GM12872 (cell line): ENCODE results near the gene FLCN.

Source experiments
- CTCF ChIP-seq: IDR thresholded peaks from 3 replicates; pipeline ENCODE4 v1.5.1; 2011; ENCODE audit warnings: low read depth, mild to moderate bottlenecking, low read length, moderate library complexity; ENCODE audit not compliant: insufficient read depth

Gene FLCN

GRCh38 chr17:17214646-17215436 lies 22.1 kb downstream of the FLCN start:
- no peak for TF ChIP-seq CTCF

- TF ChIP-seq CTCF: no peak
Observed at GRCh38 chr17:17213775-17214174, 23.2 kb downstream of the FLCN start.

DNA sequence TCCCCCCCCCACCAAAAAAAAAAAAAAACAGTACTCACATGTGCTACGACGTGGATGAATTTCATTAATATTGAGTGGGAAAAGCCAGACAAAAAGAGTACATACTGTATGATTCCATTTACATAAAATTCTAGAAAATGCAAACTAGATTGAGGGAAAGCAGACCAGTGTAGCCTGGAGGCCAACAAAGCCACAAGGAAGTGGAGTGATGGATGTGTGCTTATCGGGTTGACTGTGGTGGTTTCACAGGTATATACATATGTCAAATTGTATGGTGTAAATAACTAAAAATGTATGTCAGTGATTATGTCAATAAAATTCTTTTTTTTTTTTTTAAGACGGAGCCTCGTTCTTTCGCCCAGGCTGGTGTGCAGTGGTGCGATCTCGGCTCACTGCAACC lies 29.0 kb downstream of the FLCN start:
- TF ChIP-seq CTCF: no peak

- no peak for TF ChIP-seq CTCF
Observed at GRCh38 chr17:17206913-17207335, 30.0 kb downstream of the FLCN start.

DNA sequence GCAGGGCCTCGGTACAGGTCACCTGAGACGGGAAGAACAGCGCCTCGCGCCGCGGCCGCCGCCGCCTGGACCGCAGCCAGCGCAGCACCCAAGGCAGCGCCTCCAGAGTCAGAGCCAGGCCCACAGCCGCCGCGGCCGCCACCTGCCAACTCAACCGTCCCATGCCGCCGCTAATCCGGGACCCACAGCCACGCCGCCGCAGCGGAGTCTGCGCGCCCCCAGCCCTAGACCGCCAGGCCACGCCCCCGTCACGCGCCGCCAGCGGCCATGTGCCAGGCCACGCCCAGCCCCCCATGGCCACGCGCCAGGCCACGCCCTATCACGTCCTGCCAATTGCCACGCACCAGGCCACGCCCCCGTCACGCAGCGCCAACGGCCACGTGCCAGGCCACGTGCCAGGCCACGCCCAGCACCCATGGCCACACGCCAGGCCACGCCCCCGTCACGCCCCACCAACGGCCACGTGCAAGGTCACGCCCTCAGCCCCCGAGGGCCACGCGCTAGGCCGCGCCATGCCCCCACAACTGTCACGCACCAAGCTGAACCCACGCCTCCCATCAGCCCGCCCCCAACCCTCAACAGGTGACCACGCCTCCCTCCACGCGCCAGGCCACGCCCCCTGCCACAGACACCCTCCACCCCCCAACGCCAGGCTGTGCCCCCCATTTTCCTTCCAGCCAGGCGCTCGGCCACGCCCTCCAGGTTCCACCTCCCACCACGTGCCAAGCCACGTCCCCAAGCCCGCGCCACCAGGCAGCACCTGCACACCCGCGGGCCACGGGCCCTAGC lies 30.6 kb downstream of the FLCN start, which contains the start of gene PLD6:
Gene PLD6, minus strand, starts transcription at position 210 of the 789 bp plus-strand sequence. Its CDS starts 47 bp downstream, at position 163.
- TF ChIP-seq CTCF: no peak

GRCh38 chr17:17205368-17206123 lies 31.4 kb downstream of the FLCN start:
- TF ChIP-seq CTCF: no peak
